Stimulated activated CD8-positive, alpha-beta memory T cell treated with anti-CD3 and anti-CD28 coated beads, Interleukin-7, amount 100 ng/mL, for 48 hours (primary cell): Measurements from ENCODE around the gene TGFBR3.
"Not testable (repeated sequence)": the region's sequence is repeated elsewhere in the genome, so short reads cannot be mapped to it uniquely, and the experiment has no call there.

Experiments used
- DNase-seq, 2 donors: peaks; one replicate each; pipeline ENCODE4 v3.0.0-alpha.2; 2020; ENCODE audit warnings: low read depth in 1 of 2; ENCODE audit errors: extremely low read depth in 1 of 2

Gene TGFBR3

DNA sequence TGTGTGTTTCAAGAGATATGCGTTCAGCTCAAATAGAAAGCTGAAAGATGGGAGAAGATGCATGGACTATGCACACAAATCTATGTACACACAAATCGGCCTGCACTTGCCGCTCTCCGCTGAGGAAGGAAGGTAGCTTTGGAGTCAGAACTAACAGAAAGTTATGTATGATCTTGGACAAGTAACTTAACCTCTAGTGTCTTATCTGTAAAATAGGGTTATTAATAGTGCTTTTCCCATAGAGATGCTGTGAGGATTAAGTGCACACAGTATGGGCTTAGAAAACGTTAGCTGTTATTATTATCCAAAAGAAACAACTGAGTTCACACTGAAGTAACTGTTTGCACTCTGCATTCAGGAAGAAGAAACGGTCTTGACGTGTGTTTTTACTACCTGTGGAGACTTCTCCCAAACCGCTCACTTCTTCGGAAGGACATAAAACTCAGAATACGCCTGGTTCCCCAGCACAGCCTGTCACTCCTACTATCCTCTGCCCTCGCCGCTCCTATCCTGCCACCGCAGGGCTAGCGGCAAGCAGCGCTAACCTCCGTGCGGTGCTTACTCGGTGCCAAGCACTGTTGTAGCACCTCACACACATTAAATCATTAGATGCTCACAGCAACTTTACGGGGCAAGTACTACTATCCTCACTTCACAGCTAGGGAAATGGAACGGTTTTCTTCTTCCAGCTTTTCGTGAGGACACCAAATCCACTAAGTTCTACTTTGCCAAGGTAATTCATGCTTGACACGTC, 1.3 kb downstream of the TGFBR3 start:
- no peak for DNase-seq

DNA sequence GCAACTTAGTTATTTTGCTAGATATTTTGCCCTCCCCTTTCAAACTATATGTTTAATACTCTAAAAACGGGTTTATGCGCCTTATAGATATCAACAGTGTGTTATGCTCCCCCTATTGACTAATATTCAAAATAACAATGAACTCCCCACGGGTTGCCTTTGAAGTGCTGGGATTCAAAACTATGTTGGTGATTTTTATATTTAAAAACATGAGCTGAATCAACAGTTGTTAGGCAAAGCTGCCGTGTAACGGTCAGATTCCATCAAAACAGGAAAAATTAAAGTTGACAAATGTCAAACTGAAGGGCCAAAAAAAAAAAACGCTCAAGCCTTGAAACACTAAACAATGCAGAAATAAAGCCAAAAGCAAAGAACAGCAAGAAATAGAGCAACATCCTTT, 2.5 kb downstream of the TGFBR3 start:
- DNase-seq: no peak

GRCh38 chr1:91881280-91881679, 4.7 kb downstream of the TGFBR3 start:
- no peak for DNase-seq

DNA sequence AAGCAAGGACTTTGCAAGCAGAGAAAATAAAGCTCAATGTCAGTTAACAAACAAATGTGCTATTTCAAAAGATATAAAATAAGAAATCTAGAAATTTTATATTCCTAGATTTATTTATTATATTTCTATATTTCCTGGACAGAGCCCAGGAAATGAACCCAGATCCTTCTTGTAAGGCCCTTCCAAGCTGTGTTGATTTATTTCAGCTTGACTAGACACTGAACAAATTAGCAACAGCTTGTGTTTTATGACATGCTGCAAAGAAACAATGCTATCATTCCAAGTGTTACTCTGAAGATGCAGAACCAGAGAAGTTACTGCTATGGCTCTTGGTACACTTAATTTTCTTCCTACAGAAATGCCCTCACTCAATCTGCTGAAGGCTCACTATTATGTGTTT, 6.2 kb downstream of the TGFBR3 start:
- DNase-seq: no peak

DNA sequence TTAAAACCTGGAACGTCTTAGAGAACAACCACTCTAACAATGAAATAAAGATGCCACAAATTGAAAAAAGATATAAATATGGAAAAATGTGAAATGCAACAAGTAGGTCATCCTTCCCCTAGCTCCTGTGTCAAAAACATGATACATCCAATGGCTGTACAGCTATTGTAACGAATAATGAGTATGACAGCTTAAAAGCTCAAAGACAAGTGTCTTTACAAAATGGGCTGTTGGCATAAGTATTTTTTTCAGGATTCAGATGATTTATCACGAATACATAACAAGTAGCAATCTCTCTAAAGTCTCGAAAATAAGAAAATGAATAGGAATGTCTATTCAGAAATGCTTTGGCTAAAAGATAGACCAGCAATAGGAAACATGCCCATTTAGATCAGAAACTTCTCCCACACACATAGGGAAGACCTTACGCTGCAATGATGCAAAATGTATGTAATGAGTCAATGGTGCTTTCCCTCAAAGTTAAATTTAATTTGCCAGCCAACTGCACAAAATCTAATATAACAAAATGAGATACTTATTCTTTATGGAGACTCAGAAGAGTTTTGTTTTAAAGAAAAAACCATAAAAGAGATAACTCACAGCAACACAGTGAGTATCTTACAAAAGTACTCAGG, 8.3 kb downstream of the TGFBR3 start:
- DNase-seq: no peak

- no peak for DNase-seq
Measured at GRCh38 chr1:91876781-91877573, 9.0 kb downstream of the TGFBR3 start.

DNA sequence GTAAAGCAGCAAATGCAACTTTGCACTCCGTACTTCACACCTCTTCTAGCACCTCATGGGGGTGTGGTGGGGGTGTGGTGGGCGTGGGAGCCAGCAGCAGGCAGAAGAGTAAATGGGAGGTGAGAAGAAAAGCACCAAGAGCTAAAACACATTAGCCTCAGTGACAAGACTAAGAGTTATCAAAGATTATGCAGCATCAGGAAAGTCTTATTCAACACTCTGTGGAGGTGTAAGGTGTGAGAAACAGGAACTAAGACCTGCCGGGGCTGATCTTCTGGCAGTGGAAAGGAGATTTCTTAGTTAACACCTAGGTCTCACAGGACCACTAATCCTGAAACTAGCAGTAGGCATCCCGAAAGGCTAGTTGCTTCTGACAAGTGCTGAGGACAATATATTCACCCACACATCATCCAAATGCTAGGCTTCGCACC, 9.9 kb downstream of the TGFBR3 start:
- peak; percentile 40 to 58 for DNase-seq

DNA sequence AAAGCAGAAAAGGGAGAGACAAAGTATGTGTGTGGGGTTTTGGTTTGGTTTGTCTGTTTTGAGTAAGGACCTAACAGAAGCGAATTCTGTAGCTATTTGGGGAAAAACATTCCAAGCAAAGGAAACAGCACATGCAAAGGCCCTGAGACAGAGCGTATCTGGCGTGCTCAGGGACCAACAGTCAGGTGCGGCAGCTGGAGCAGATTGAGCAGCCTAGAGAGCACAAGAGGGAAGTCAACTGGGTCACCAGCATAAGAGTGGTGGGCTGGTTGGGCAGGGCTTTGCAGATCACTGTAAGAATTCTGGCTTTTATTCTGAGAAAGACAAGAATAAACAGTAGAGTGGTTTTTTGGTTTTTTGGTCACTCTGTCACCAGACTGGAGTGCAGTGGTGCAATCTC, 11.8 kb downstream of the TGFBR3 start:
- DNase-seq: no peak

DNA sequence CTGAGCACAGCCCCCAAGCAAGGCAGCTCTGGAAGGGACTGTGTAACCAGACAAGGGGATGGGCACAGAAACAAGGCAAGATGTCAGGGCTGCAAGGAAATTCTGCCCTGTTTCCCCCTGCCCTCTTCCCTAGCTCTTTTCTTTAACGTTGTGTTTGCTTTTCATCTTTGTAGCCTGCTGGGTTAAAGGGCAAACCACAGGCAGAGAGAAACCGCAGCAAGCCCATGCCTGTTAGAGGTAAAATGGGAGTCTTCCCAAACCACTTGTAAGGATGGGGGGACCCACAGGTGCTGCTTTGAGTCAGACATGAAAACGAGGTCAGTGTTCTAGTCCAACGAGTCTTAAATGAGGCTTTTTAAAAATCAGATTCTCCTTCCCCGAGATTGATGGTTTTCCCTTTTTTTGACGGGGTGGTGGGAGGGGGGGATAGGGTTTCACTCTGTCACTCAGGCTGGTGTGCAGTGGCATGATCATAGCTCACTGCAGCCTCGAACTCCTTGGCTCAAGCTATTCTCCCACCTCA, 13.3 kb downstream of the TGFBR3 start:
- no peak for DNase-seq

DNA sequence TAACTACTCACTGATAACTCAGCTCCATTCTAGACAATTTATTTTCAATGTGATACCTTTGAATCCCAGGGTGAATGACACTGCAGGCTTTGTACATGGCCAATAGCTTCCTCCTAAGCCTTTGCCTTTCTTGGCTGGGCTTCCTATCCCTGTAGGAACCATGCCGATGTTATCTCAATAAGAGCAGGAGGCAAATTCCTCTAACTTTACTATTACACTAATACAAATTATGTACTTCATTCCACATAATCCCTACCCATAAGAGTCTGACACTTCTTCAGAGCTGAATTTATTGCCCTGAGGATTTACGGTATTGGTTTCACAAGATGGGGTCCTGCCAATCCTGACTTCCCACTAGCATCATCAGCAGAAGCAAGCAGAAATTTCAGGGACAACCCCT, 14.0 kb downstream of the TGFBR3 start:
- DNase-seq: no peak

GRCh38 chr1:91870322-91870721, 15.6 kb downstream of the TGFBR3 start:
- no peak for DNase-seq

DNA sequence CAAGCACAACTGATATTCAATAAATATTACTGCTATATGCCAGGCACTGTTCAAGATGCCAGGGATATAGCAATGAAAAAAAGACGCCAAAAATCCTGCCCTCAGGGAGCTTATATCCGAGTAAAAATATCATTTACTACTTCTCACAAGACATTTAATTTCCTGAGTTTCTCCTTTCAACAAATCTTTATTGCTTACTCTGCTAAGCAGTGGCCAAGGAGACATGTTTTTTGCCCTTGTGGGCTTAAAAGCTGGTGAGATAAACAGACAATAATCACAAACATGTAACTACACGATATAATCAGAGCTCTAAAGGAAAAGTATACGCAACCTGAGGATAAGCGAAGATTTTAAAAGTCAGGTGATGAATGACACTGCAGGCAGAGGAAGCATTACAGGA, 19.5 kb downstream of the TGFBR3 start:
- DNase-seq: no peak

GRCh38 chr1:91864017-91864700, 21.8 kb downstream of the TGFBR3 start:
- DNase-seq: no peak

- no peak for DNase-seq
Measured at GRCh38 chr1:91863498-91863897, 22.5 kb downstream of the TGFBR3 start.

DNA sequence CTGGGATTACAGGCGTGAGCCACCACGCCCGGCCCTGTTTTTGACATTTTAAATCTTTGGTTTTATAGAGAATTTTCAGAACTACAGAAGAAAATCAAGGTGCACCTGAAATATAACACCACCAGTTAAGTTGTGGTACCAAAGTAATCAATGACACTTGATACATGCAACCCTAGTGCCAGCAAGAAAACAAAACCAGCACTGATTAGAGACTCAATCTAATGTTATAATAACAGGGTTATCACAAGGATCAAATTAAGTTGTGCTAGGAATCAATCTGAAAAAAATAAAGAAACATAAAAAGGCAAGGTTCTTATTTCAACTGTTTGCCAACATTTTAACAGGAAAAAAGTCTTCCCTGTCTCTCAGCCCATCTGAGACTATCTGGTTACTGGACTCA, 23.8 kb downstream of the TGFBR3 start:
- no peak for DNase-seq

GRCh38 chr1:91857557-91858239, 28.3 kb downstream of the TGFBR3 start:
- DNase-seq: no peak

GRCh38 chr1:91856996-91857395, 29.0 kb downstream of the TGFBR3 start:
- no peak for DNase-seq

DNA sequence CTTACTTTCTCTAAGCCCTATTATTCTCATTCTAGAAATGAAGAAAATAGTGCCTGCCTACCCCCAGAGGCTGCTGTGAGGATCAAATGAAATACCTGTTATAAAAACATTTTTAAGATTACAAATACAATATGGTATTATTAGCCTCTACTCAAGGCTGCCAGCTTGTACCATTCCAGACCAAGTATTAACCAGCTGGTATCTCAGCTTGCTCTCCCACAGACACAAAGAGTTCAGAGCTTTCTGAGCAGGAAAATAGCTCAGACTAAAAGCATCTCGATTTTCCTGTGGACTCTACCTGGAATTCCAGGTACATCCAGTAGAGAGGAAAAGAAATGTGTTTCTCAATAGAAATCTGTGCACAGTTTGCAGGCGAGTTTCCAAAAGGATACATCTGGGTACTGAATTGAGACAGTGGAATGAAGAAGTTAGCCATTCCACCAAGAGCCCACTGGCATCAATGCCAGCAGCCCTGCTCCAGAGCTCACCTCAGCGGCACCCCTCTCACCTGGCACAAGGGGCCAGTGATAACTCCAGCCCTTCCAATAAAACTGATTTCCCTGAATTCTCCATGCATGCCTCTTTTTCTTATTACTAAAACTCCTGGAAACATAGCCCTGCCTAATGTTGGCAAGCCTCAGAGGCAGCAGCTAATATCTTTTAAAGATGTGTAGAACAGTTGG, 31.0 kb downstream of the TGFBR3 start:
- no peak for DNase-seq

DNA sequence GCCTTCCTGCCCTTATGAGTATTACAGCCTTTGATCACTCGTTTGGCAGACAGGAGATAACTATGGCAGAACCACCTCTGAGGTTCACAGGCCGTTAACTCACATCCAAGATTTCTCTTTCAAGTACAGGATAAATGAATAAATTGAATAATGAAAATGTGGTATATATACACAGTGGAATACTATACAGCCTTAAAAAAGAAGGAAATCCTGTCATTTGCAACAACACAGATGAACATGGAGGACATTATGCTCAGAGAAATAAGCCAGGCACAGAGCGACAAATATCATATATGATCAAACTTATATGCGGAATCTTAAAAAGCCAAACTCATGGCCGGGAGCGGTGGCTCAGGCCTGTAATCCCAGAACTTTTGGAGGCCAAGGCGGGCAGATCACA, 32.6 kb downstream of the TGFBR3 start:
- DNase-seq: no peak

DNA sequence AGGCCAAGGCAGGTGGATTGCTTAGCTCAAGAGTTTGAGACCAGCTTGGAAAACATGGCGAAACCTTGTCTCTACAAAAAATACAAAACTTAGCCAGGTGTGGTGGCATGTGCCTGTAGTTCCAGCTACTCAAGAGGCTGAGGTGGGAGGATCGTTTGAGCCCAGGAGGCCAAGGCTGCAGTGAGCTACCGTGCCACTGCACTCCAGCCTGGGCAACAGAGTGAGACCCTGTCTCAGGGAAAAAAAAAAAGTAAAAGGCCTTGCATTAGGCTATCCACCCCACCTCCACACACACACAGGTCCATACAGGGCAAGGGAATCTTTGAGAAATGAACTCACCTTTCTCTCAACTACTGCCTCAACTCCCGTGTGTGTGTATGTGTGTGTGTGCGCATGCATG, 33.9 kb downstream of the TGFBR3 start:
- not testable (repeated sequence) for DNase-seq
